Ectodermal cell (in vitro differentiated cells): ENCODE data around the gene SATB2.

ENCODE experiments used
- H3K27ac ChIP-seq: 2 replicates; pipeline ENCODE4 v1.7.0; 2013; ENCODE audit warnings: mild to moderate bottlenecking, low read depth, low read length; ENCODE audit not compliant: insufficient read depth, poor library complexity, severe bottlenecking
- H3K27me3 ChIP-seq: 2 replicates; pipeline ENCODE4 v1.7.0; 2013; ENCODE audit warnings: mild to moderate bottlenecking, low read length; ENCODE audit not compliant: insufficient read depth, control insufficient read depth, poor library complexity, severe bottlenecking
- H3K36me3 ChIP-seq: one replicate; pipeline ENCODE4 v1.7.0; 2013; ENCODE audit warnings: low read length; ENCODE audit not compliant: control insufficient read depth, insufficient read depth
- H3K4me1 ChIP-seq: one replicate; pipeline ENCODE4 v1.7.0; 2013; ENCODE audit warnings: low read length; ENCODE audit not compliant: control insufficient read depth, insufficient read depth
- H3K4me3 ChIP-seq: 2 replicates; pipeline ENCODE4 v1.7.0; 2013; ENCODE audit warnings: low read depth, low read length, control low read depth; ENCODE audit not compliant: insufficient read depth
- H3K9me3 ChIP-seq: 2 replicates; pipeline ENCODE4 v1.7.0; 2013; ENCODE audit warnings: mild to moderate bottlenecking, low read length, moderate library complexity; ENCODE audit not compliant: control insufficient read depth
- WGBS, 2 experiments: methylation state at CpG; one replicate each; pipeline ENCODE4 v1.1.7; 2013; ENCODE audit warnings: missing lambda C conversion rate in 2 of 2; 5-methylcytosine and 5-hydroxymethylcytosine counted together

SATB2 gene

DNA sequence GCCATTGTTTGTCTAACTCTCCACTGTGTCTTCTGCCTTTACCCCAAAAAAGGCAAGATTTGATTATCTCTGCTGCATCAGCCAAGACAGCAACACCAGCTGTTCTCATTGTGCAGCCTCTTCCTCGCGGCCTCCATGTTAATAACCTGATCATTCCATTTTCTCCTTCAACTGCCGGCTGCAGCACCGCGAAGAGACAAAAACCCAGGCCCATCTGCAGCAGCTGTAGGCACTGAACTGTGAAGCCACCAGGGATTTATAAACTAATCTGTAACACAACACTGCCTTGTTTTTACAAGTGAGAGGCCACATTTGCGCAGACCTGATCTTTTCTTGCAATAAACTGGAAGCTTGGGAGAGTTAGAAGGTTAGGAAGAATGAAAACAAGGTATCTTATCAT lies 147.8 kb downstream of the SATB2 start:
- H3K4me1 ChIP-seq: no peaks in the 10 kb centered on the region
- no peaks in the 10 kb centered on the region for H3K27me3 ChIP-seq
- no peaks in the 10 kb centered on the region for H3K36me3 ChIP-seq
- WGBS, 2 experiments: 89 to 90% methylated on average over 5 to 6 of the region's 6 CpGs
- no peaks in the 10 kb centered on the region for H3K9me3 ChIP-seq
- H3K27ac ChIP-seq: no peak overlapping the region
- H3K4me3 ChIP-seq: no peak overlapping the region

DNA sequence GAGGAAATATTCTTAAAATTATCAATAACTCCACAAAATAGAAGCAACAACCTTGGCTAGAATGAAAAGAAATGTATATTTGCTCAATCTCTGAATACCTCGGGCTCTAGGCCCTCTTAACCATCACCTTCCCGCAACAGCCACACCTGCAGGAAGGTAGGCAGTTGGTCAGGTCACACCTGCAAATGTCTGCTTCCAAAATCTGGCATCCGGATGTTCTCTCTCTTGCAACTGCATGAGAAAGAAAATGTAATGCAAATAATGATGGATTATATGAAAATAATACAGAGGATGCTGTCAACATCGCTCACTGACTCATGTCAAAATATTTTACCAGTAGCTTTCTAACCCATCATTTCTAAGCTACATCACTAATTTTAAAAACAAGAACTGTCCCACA lies 148.3 kb downstream of the SATB2 start:
- H3K4me3 ChIP-seq: no peak overlapping the region
- H3K9me3 ChIP-seq: no peaks in the 10 kb centered on the region
- 98% methylated on average over 4 of the region's 4 CpGs for whole genome bisulfite sequencing, 2 experiments
- no peaks in the 10 kb centered on the region for H3K27me3 ChIP-seq
- H3K4me1 ChIP-seq: no peaks in the 10 kb centered on the region
- H3K36me3 ChIP-seq: no peaks in the 10 kb centered on the region
- no peak overlapping the region for H3K27ac ChIP-seq

GRCh38 chr2:199308567-199308966 lies 149.2 kb downstream of the SATB2 start:
- H3K36me3 ChIP-seq: no peaks in the 10 kb centered on the region
- H3K4me1 ChIP-seq: no peaks in the 10 kb centered on the region
- WGBS, 2 experiments: 94% methylated on average over 14 of the region's 14 CpGs
- no peaks in the 10 kb centered on the region for H3K9me3 ChIP-seq
- no peak overlapping the region for H3K4me3 ChIP-seq
- no peak overlapping the region for H3K27ac ChIP-seq
- H3K27me3 ChIP-seq: no peaks in the 10 kb centered on the region

- 89 to 100% methylated on average over 1 of the region's 1 CpG for WGBS, 2 experiments
- H3K4me3 ChIP-seq: no peak overlapping the region
- H3K9me3 ChIP-seq: no peaks in the 10 kb centered on the region
- H3K36me3 ChIP-seq: no peaks in the 10 kb centered on the region
- H3K4me1 ChIP-seq: no peaks in the 10 kb centered on the region
- H3K27ac ChIP-seq: no peak overlapping the region
- no peaks in the 10 kb centered on the region for H3K27me3 ChIP-seq
These were observed 150.3 kb downstream of the SATB2 start for GRCh38 chr2:199307461-199307860.

DNA sequence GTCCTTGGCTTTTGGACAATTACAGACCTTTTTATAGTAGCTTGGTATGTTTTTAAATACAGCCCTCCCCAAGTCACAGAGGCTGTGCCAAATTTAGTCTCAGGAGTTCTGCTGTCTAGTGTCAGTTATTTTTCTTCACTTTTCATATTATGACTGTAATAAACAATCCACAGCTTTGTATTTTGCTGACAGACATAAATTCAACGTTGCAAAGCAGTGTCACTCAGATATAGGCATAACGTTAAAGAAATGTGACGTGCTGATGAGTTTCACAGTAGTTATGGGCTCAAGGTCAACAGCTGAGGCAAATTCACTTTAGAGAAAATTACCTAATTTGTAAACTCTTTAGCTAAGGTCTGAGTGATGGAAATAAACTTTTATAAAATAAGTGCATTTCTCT lies 151.6 kb downstream of the SATB2 start:
- Histone ChIP-seq H3K27me3 (no peaks in the 10 kb centered on the region), H3K27ac (no peak overlapping the region), H3K4me3 (no peak overlapping the region), H3K36me3 (no peaks in the 10 kb centered on the region), H3K9me3 (no peaks in the 10 kb centered on the region), H3K4me1 (no peaks in the 10 kb centered on the region)
- WGBS, 2 experiments: 96 to 98% methylated on average over 3 of the region's 3 CpGs

- H3K27me3 ChIP-seq: no peaks in the 10 kb centered on the region
- no peak overlapping the region for H3K4me3 ChIP-seq
- H3K36me3 ChIP-seq: no peaks in the 10 kb centered on the region
- no peaks in the 10 kb centered on the region for H3K9me3 ChIP-seq
- 88 to 94% methylated on average over 6 of the region's 6 CpGs for WGBS, 2 experiments
- no peaks in the 10 kb centered on the region for H3K4me1 ChIP-seq
- H3K27ac ChIP-seq: no peak overlapping the region
These were observed 154.0 kb downstream of the SATB2 start for GRCh38 chr2:199303728-199304177.

- WGBS, 2 experiments: 87 to 89% methylated on average over 4 of the region's 4 CpGs
- no peak overlapping the region for H3K27ac ChIP-seq
- H3K27me3 ChIP-seq: no peaks in the 10 kb centered on the region
- no peaks in the 10 kb centered on the region for H3K9me3 ChIP-seq
- no peaks in the 10 kb centered on the region for H3K4me1 ChIP-seq
- H3K4me3 ChIP-seq: no peak overlapping the region
- no peaks in the 10 kb centered on the region for H3K36me3 ChIP-seq
These were observed 154.9 kb downstream of the SATB2 start for GRCh38 chr2:199302851-199303250.

GRCh38 chr2:199288424-199288823 lies 169.3 kb downstream of the SATB2 start:
- Histone ChIP-seq H3K36me3 (no peaks in the 10 kb centered on the region), H3K4me3 (no peak overlapping the region), H3K27me3 (no peaks in the 10 kb centered on the region), H3K4me1 (no peaks in the 10 kb centered on the region), H3K27ac (no peak overlapping the region), H3K9me3 (no peaks in the 10 kb centered on the region)

DNA sequence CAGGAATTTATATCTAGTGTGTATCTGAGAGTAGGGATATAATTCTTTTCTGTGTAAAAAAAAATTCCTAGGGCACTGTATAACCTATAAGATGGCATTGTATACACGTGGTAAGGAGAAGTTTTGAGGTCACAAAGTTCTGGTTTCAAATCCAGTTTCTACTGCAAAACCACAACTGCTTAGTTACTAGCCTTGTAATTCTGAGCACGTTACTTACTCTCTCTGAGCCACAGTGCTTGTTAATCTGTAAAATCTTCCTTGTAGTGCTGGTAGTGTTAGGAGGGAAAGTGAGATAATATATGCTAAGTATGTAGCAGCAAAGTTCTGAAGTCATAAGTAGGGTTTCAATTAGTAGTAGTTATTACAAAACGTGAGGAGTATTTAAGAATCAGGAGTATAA lies 175.4 kb downstream of the SATB2 start:
- no peak overlapping the region for H3K27ac ChIP-seq
- H3K4me1 ChIP-seq: no peaks in the 10 kb centered on the region
- no peaks in the 10 kb centered on the region for H3K36me3 ChIP-seq
- H3K27me3 ChIP-seq: no peaks in the 10 kb centered on the region
- 89 to 96% methylated on average over 3 of the region's 3 CpGs for WGBS, 2 experiments
- H3K9me3 ChIP-seq: no peaks in the 10 kb centered on the region
- no peak overlapping the region for H3K4me3 ChIP-seq

DNA sequence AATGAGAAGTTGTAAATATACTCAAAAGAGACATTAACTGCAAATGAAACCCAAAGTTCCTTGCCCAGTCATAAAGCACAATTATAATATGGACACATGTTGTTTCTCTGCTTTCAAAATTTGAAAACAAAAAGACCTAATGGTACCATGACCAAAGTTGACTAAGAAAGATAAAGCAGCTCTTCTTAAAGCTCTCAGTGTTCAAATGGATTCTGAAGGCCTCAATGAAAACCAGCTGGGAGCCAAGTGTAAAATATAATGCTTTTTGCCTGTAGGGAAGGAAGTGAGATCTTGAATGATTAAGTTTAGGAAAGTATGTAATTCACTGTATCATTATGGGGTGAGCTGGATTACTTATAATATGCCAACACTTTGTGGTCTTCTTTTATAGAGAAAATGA lies 178.6 kb downstream of the SATB2 start:
- Histone ChIP-seq H3K9me3 (no peaks in the 10 kb centered on the region), H3K4me3 (no peak overlapping the region), H3K27ac (no peak overlapping the region), H3K36me3 (no peaks in the 10 kb centered on the region), H3K27me3 (no peaks in the 10 kb centered on the region), H3K4me1 (no peaks in the 10 kb centered on the region)

- no peak overlapping the region for H3K4me3 ChIP-seq
- 86 to 90% methylated on average over 5 of the region's 5 CpGs for WGBS, 2 experiments
- no peaks in the 10 kb centered on the region for H3K36me3 ChIP-seq
- H3K4me1 ChIP-seq: no peaks in the 10 kb centered on the region
- H3K9me3 ChIP-seq: no peaks in the 10 kb centered on the region
- no peaks in the 10 kb centered on the region for H3K27me3 ChIP-seq
- no peak overlapping the region for H3K27ac ChIP-seq
These were observed 179.6 kb downstream of the SATB2 start for GRCh38 chr2:199278099-199278498.
